SKM-1 treated with dmso at 0.1 percent for 144 hours (cell line): ENCODE data around the gene LITAFD.
"Not testable (repeated sequence)": the region's sequence is repeated elsewhere in the genome, so short reads cannot be mapped to it uniquely, and the experiment has no call there.

Experiments used
- DNase-seq: peaks from one replicate; lab custom pipeline; 2025; ENCODE audit not compliant: unreplicated experiment; lab: John Stamatoyannopoulos, UW

The LITAFD gene

GRCh38 chr16:8882041-8882617 lies at the start of gene LITAFD:
LITAFD (plus strand) TSS chr16:8882351; CDS start chr16:8884356, 2,005 bp downstream.
- DNase-seq, result no peak

GRCh38 chr16:8832717-8833105 lies 49.4 kb upstream of the LITAFD start:
- DNase-seq, result no peak

- DNase-seq, result not testable (repeated sequence)
These were observed 45.4 kb upstream of the LITAFD start for GRCh38 chr16:8836797-8837196.

DNA sequence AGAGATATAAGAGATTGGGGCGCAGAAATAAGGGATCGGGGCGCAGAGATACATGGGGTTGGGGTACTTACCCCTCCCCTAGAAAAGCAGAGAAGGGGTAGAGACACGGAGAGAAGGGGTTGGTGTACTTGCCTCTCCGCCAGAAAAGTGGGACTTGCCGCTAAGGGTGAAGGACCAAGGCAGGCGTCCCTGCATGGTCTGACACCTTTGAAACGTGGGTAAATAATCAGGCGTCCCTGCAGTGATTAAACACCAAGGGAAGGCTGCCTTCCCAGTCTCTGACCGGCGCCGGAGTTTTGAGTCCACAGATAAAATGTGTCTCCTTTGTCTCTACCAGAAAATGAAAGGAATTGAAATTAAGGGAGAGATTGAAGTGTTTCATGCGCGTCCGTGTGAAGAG lies 44.6 kb upstream of the LITAFD start:
- DNase-seq, result not testable (repeated sequence)

GRCh38 chr16:8842016-8842415 lies 40.1 kb upstream of the LITAFD start:
- DNase-seq, result not testable (repeated sequence)

DNA sequence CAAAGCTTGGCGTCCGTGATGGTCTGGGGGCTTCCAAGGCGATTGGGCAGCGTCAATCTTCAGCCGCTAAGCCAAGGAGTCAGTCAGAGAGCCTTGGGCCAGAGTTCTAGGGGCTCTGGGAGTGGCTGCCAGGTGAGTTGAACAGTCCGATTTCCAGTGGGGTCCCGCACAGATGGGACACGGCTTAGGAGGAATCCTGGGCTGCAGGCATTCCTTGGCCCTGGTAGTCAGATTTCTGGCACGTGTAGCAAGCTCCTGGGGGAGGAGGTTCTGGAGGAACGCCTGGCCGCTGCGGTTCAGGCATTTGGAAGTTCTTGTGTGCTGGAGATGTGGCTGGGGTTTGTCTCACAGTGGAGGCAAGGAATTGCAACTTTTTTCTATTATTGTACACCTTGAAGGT lies 38.9 kb upstream of the LITAFD start:
- not testable (repeated sequence) for DNase-seq

DNA sequence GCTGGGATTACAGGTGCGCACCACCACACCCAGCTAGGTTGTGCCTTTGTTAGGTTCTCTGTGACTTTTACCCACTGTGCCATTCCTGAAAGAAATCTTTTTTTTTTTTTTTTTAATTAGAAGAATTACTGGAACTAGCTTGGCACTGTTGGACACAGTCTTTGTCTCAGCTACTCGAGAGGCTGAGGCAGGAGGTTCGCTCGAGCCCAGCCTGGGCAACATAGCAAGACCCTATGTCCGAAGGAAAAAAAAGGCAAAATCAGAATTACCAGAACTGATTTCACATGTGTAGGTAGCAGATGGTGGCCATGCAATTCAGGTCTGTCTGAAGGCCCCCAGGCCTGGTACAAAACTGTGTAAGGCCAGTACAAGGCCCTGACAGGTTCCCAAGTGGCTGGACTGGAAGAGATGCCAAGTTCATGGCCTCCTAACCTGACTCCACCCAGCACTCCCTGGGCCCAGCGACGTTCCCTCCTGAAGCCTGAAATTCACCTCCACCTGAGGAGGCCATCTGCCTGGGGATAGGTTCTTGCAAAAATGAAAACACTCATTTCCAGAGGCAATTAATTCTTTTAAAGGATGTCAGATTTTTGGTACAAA lies 36.4 kb upstream of the LITAFD start:
- DNase-seq, result no peak

DNA sequence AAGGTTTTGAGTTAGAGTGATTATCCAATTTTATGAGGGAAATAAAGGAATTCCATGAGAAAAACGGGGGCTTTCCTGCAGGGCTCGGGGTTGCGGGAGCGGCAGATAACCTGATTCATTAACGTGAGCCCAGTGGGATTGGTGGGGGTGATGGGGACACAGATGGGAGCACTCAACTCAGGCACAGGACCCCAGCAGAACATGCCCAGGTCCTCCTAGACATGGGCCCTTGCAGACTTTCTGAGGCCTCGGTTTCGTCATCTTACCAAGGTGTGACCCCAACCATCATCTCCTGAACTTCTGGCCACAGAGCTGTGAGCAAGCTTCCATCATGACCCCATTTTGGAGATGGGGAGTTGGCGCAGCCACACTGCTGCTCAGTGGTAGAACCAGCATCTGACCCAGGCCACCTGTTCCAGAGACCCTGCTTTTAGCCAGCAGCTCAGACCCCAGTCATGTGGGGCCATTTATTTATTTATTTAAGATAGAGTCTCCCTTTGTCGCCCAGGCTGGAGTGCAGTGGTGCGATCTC lies 35.7 kb upstream of the LITAFD start:
- no peak for DNase-seq

- DNase-seq, result no peak
These were observed 35.0 kb upstream of the LITAFD start for GRCh38 chr16:8847145-8847544.

GRCh38 chr16:8847623-8848022 lies 34.5 kb upstream of the LITAFD start:
- no peak for DNase-seq

GRCh38 chr16:8848231-8848938 lies 33.8 kb upstream of the LITAFD start:
- no peak for DNase-seq

DNA sequence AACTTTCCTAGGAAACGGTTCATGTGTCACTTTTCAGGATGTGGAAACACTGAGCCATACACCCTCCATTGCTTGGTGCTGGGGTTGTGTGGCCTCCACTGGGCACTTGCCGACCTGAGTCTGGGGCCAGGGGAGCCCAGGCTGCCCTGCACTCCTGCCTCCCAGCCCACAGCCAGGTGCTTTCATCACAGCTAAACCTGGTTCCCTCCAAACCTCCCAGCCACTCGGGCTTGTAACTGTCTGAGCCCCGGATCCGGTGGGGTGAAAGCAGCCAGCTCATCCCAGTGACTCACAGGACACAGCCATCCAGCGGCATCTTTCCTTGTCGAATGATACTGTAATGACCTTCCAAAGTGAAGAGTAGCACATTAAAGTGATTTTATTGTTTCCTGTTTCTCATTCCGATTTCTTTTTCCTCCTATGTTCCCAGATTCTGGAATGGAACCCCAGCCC lies 33.2 kb upstream of the LITAFD start:
- DNase-seq, result no peak

- DNase-seq, result no peak
These were observed 32.6 kb upstream of the LITAFD start for GRCh38 chr16:8849411-8850011.

- peak; percentile 77 for DNase-seq
These were observed 31.8 kb upstream of the LITAFD start for GRCh38 chr16:8850279-8850885.

DNA sequence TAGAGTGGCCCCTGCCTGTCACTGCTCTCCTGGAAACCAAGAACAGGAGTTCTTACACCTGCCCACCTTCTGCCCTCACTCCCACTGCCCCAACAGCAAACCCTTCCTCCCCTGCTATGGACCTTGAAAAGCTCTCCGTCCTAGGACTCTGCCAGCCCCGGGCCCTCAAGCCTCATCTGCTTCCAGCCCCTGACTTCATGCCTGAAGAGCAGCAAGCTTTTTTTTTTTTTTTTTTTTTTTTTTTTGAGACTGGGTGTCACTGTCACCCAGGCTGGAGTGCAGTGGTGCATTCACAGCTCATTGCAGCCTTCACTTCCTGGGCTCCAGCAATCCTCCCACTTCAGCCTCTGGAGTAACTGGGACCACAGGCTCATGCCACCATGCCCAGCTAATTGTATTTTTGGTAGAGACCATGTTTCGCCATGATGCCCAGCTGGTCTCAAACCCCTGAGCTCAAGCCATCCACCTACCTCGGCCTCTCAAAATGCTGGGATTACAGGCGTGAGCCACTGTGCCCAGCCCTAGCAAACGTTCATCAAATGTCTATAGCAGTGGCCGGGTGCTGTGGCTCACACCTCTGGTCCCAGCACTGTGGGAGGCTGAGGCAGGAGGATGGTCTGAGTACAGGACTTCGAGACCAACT lies 30.3 kb upstream of the LITAFD start:
- DNase-seq, result no peak

GRCh38 chr16:8852534-8852933 lies 29.6 kb upstream of the LITAFD start:
- no peak for DNase-seq

DNA sequence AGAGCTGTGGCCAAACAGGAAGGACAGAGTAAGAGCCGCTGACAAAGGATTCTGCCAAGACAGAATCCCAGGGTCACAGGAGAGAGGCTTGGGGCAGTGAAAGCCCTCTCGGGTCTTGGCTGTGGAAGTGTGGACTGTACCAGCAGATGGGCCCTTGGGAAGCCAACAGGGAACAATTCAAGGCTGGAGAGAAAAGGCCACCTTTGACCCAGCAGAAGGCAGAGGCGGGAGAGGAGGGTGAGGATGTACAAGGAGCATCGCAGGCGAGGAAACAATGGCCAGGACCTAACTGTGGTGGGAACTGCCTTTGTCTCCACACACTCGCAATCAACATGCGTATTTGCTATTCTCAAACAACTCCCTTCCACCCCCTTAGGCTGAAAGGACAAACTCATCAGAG lies 29.0 kb upstream of the LITAFD start:
- no peak for DNase-seq

DNA sequence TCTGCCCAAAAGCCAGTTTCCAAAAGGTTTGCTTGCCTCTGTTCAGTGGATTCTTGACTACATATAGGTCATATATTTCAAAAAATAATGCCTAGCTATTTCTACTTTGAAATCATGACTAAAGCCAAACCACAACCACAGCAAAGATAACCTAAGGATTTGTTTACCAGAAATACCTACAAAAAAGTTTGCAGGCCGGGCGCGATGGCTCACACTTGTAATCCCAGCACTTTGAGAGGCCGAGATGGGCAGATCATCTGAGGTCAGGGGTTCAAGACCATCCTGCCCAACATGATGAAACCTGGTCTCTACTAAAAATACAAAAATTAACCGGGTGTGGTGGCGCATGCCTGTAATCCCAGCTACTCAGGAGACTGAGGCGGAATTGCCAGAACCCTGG lies 28.5 kb upstream of the LITAFD start:
- DNase-seq, result no peak

- no peak for DNase-seq
These were observed 27.7 kb upstream of the LITAFD start for GRCh38 chr16:8854298-8854948.

GRCh38 chr16:8855051-8855786 lies 26.9 kb upstream of the LITAFD start:
- no peak for DNase-seq
